GM13977 (cell line): ENCODE results near the gene RAPGEF1.

ENCODE experiments used
- DNase-seq: peaks from one replicate; pipeline ENCODE4 v3.0.0; 2012; ENCODE audit warnings: low spot score
- CTCF ChIP-seq: IDR thresholded peaks from 2 replicates; pipeline ENCODE4 v1.5.1; 2012; ENCODE audit warnings: mild to moderate bottlenecking, control low read depth; ENCODE audit not compliant: insufficient read depth; ENCODE audit errors: extremely low read depth, missing control alignments
- in situ Hi-C: fragments of 300-500 bp; cut with MboI; formaldehyde crosslinking; loops from one replicate; pipeline ENCODE4 v1.12.0; 2022; ENCODE audit warnings: low sequenced_read_pairs, low pct_unique_long_range_greater_than_20kb, mixed read lengths, inconsistent platforms; ENCODE audit not compliant: unreplicated experiment

RAPGEF1 gene

GRCh38 chr9:131719262-131719908 lies 20.5 kb downstream of the RAPGEF1 start:
- no peak for TF ChIP-seq CTCF
- no peak for DNase-seq
- in situ Hi-C loops, result no loop called here

- no peak for TF ChIP-seq CTCF
- in situ Hi-C loops, result no loop called here
- no peak for DNase-seq
Measured at GRCh38 chr9:131717719-131718460, 22.0 kb downstream of the RAPGEF1 start.

- in situ Hi-C loops, result no loop called here
- no peak for DNase-seq
- no peak for TF ChIP-seq CTCF
Measured at GRCh38 chr9:131715906-131716305, 24.0 kb downstream of the RAPGEF1 start.

DNA sequence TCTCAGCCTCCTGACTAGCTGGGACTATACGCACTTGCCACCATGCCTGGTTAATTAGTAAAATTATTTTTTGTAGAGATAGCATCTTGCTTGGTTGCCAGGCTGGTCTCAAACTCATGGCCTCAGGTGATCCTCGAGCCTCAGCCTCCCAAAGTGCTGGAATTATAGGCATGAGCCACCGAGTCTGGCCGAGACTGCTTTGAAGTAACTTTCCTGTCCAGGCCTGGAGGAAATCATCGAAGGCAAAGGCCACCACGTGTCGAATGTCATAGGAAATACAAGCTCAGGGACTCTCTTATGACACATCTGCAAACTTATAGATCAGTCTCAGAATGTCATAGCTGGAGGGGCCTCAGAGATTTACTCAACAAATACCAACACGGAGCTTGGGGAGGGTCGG lies 25.1 kb downstream of the RAPGEF1 start:
- DNase-seq, result no peak
- in situ Hi-C loops, result no loop called here
- TF ChIP-seq CTCF, result no peak

GRCh38 chr9:131714161-131714646 lies 25.7 kb downstream of the RAPGEF1 start:
- no peak for DNase-seq
- in situ Hi-C loops, result no loop called here
- no peak for TF ChIP-seq CTCF

DNA sequence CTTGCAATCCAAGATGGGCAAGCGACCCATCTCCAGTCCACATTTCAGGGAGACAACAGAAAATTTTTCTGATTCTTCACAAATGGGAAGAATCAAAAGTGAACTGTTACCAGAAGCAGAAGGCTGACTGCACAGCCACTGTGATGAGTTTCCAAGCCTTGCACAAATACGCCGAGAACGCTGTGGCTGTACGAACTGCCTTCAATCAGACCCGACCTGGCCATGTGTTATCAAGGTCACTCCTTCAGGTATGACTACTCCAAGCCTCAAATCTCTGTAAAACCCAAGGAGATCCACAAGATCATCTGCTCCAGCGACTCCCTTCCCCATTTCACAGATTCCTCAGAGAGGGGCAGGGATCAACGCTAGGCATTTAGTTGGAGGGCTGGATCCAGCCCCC lies 26.9 kb downstream of the RAPGEF1 start:
- in situ Hi-C loops, result no loop called here
- no peak for DNase-seq
- no peak for TF ChIP-seq CTCF
